Measurements from ENCODE around the gene WNK2.

The WNK2 gene

DNA sequence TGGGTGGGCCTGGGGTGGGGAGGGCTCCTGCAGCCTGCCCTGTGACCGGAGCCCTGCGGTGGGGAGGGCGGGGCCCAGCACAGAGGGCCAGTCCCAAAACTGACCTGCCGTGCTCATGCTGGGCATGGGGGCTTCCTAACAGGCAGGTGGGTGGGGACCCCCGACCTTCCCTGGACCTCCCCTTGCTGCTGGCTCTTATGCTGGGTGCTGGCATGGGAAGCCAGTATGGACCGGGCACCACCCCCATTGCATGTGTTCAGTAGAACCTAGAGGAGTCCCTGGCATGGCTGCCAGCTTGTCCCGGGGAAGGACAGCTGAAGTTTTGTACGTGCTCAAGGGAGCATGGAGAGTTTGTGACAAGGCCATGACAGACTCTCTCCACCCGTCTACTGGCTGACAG is 37.1 kb downstream of the WNK2 start:
- Histone ChIP-seq H3K9me3 (no peaks in the 10 kb centered on the region), H3K36me3 (no peaks in the 10 kb centered on the region), H3K4me1 (peaks cover 0 to 17% (median 10%) of the 10 kb centered on the region in 4 donors), H3K27ac (no peak overlapping the region), H3K27me3 (no peaks in the 10 kb centered on the region), H3K4me3 (no peak overlapping the region)
- no peak for DNase-seq
- no peak for TF ChIP-seq CTCF (IDR thresholded peaks at IDR 0.05)
- intact Hi-C loops (cut with DNase I; ENCODE audit: low total_unique reads), result no loop called here

DNA sequence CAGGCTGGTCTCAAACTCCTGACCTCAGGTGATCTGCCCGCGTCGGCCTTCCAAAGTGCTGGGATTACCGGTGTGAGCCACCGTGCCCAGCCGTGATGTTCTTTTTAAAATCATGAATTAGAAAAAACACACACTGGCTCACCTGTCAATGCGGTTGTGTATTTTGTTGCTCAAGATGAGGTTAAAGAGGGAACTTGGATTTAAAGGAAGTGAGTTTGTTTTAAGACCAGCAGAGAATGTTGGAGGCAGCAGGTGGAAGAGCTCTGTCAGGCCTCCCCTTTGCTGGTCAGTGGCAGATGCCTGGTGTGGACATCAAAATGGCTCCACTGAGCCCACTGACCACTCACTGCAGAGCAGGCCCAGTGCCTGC is 38.9 kb downstream of the WNK2 start:
- Histone ChIP-seq H3K9me3 (no peaks in the 10 kb centered on the region), H3K4me1 (peaks cover 0 to 17% (median 10%) of the 10 kb centered on the region in 4 donors), H3K4me3 (no peak overlapping the region), H3K27me3 (no peaks in the 10 kb centered on the region), H3K27ac (no peak overlapping the region), H3K36me3 (no peaks in the 10 kb centered on the region)
- no peak for DNase-seq
- intact Hi-C loops (cut with DNase I; ENCODE audit: low total_unique reads), result no loop called here
- TF ChIP-seq CTCF (IDR thresholded peaks at IDR 0.05), result no peak

DNA sequence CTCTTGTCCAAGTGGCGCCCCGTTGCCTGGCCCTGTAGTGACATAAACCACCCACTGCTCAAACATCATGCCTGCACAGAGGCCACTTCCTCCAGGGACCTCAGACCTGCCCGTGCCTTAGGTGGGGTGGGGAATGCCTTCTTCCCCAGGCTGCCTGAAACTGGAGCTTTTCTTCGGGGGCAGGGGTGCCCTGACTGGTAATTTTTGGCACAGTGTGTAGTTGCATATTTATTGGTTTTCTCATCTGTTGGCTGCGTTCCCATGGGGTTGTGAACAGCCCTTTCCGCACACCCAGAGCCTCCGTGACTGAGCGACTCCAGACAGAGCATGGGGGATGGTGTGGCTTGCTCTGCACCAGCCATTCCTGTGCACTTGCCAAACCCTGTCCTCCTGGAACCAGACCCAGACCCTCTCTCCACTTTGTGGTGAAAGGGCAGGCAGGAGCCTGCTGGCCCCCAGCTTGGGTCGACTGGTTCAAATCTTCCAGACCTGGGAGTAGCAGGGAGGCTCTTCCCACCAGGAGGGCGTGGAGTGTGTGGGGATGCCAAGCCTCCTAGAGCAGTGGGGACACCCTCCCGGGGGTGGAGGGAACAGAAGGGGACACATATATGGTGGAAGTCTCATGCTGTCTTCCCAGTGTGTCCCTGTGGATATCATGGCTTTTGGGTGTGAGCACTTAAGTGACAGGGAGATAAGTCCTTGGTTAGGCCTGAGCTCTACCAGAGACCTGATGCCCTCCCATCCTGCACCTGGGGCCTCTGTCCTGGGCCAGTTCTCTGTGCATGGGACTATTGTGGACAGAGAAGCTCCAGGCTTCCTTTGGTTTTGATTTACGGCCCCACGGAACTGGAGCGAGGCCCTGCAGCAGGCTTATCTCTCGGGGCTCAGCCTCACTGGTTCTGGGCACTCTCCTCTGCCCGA is 39.6 kb downstream of the WNK2 start:
- Histone ChIP-seq H3K9me3 (no peaks in the 10 kb centered on the region), H3K4me3 (no peak overlapping the region), H3K4me1 (peaks cover 0 to 17% (median 10%) of the 10 kb centered on the region in 4 donors), H3K27ac (no peak overlapping the region), H3K36me3 (no peaks in the 10 kb centered on the region), H3K27me3 (no peaks in the 10 kb centered on the region)
- DNase-seq, result no peak
- intact Hi-C loops (cut with DNase I; ENCODE audit: low total_unique reads), result no loop called here
- no peak for TF ChIP-seq CTCF (IDR thresholded peaks at IDR 0.05)

- Histone ChIP-seq H3K27me3 (no peaks in the 10 kb centered on the region), H3K4me1 (peaks cover 0 to 17% (median 10%) of the 10 kb centered on the region in 4 donors), H3K9me3 (no peaks in the 10 kb centered on the region), H3K36me3 (no peaks in the 10 kb centered on the region), H3K4me3 (no peak overlapping the region), H3K27ac (no peak overlapping the region)
- TF ChIP-seq CTCF (IDR thresholded peaks at IDR 0.05), result no peak
- DNase-seq, result no peak
- intact Hi-C loops (cut with DNase I; ENCODE audit: low total_unique reads), result no loop called here
Observed at GRCh38 chr9:93224591-93224990, 40.7 kb downstream of the WNK2 start.

DNA sequence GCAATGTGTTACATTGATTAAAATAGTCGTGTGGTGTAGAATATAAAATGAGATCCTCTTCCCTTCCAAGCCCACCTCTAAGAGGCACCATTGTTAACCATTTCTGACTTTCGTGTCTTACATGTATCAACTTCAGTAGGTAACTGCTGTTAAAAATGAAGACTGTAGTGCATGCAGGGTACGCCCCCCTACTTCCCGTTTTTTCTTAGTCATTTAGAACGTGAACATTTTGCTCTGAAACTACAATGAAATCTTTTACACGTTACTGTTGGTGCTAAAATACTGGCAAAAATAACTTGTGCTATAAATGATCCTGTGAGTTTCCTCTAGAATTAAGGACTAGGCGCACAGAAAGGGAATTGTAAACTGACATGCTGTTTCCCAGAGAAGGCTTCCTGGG is 41.5 kb downstream of the WNK2 start:
- Histone ChIP-seq H3K27me3 (peaks cover 0 to under 1% of the 10 kb centered on the region in 2 donors), H3K9me3 (no peaks in the 10 kb centered on the region), H3K27ac (no peak overlapping the region), H3K36me3 (no peaks in the 10 kb centered on the region), H3K4me1 (peaks cover 0 to 17% (median 10%) of the 10 kb centered on the region in 4 donors), H3K4me3 (no peak overlapping the region)
- no peak for TF ChIP-seq CTCF (IDR thresholded peaks at IDR 0.05)
- DNase-seq, result no peak
- intact Hi-C loops (cut with DNase I; ENCODE audit: low total_unique reads), result no loop called here
